SJCRH30 (cell line): ENCODE data around the gene SLC6A3. TPM values are rescaled to one million over a fixed set of nuclear protein-coding genes. Genes with fewer than 3 reads are reported as not detected.

Experiments used
- DNase-seq, 2 experiments: peaks; one replicate each; pipeline ENCODE4 v3.0.0-alpha.2; 2015 to 2020
- H3K27ac ChIP-seq: fragments of 250-450 bp; sonication (Bioruptor Pico); 2 replicates; pipeline ENCODE4 v1.5.1; 2020; ENCODE audit warnings: mild to moderate bottlenecking, moderate library complexity
- H3K27me3 ChIP-seq: fragments of 250-450 bp; sonication (Bioruptor Pico); 2 replicates; pipeline ENCODE4 v1.5.1; 2020; ENCODE audit warnings: mild to moderate bottlenecking, moderate library complexity
- H3K36me3 ChIP-seq: fragments of 250-450 bp; sonication (Bioruptor Pico); 2 replicates; pipeline ENCODE4 v1.5.1; 2020; ENCODE audit warnings: mild to moderate bottlenecking, moderate library complexity
- H3K4me1 ChIP-seq: fragments of 250-450 bp; sonication (Bioruptor Pico); 2 replicates; pipeline ENCODE4 v1.5.1; 2020; ENCODE audit warnings: mild to moderate bottlenecking, moderate library complexity
- H3K4me3 ChIP-seq: fragments of 250-450 bp; sonication (Bioruptor Pico); 2 replicates; pipeline ENCODE4 v1.5.1; 2020; ENCODE audit warnings: mild to moderate bottlenecking, moderate library complexity
- H3K9me3 ChIP-seq: fragments of 250-450 bp; sonication (Bioruptor Pico); replicated peaks from 2 replicates; pipeline ENCODE4 v1.5.1; 2020; ENCODE audit warnings: mild to moderate bottlenecking, moderate library complexity
- total RNA-seq: library from RNA; depleted of rRNA; stranded (reverse); fragments of >200 nt; shearing (Covaris generic); gene quantifications from 2 replicates; pipeline ENCODE4 v1.2.3, GENCODE V29; 2014

Gene SLC6A3
- total RNA-seq, 1 experiment from 2014 or later, result 0.04 TPM

- no peak for DNase-seq
- H3K27ac ChIP-seq, result no peak overlapping the region
- no peaks in the 10 kb centered on the region for H3K27me3 ChIP-seq
- H3K4me3 ChIP-seq, result no peak overlapping the region
- no peaks in the 10 kb centered on the region for H3K4me1 ChIP-seq
- H3K36me3 ChIP-seq, result no peaks in the 10 kb centered on the region
- H3K9me3 ChIP-seq, result no peaks in the 10 kb centered on the region
Measured at GRCh38 chr5:1417586-1418225, 27.5 kb downstream of the SLC6A3 start.

DNA sequence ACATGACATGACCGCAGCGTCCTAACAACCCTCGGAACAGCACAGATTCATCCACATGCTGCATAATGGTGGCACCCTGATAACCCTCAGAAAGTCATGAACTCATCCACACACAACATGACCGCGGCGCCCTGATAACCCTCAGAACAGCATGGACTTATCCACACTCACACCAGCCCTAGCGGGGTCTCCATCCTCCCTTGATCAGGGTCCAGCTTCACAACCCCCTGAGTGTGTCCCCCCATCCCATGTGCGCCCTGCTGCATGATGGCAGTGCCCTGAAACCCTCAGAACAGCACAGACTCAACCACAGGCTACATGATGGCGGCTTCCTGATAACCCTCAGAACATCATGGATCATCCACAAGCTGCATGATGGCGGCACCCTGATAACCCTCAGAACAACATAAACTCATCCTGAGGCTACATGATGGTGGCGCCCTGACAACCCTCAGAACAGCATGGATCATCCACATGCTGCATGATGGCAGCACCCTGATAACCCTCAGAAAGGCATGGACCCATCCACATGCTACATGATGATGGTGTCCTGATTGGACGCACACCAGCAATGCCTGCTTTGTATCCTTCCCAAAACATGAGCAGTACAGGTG is 28.3 kb downstream of the SLC6A3 start:
- Histone ChIP-seq H3K4me1 (no peaks in the 10 kb centered on the region), H3K4me3 (no peak overlapping the region), H3K9me3 (no peaks in the 10 kb centered on the region), H3K27ac (no peak overlapping the region), H3K36me3 (no peaks in the 10 kb centered on the region), H3K27me3 (no peaks in the 10 kb centered on the region)
- no peak for DNase-seq

DNA sequence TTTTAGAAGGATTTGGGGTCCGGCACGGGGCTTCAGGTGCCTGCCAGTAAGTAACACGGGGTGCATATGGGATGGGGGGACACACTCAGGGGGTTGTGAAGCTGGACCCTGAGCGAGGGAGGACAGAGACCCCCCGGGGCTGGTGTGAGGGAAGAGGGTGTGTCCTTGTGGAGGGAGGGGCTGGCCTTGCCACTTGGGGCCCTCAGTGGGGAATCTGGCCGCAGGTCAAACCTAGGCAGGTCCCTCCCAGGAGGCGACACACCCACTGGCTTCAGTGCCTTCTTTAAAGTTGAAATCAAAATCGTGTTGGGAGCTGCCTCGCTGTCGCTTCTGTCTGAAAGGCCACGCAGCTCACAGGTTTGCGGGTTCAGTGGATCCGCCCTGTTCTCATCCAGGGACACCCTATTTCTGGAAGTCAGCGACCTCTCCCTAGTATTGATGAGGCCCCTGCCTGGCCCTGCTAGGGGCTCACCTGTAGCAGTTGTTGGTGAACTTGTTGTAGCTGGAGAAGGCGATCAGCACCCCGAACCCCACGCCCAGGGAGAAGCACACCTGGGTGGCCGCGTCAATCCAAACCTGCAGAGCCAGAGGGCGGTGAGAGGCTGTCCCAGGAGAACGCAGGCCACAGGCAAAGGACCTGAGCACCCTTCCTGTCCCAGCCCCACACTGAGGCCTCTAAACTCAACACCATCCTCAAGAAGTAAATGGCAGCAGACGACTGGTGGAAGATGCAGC is 29.4 kb downstream of the SLC6A3 start:
- no peak for DNase-seq
- H3K27me3 ChIP-seq, result no peaks in the 10 kb centered on the region

DNA sequence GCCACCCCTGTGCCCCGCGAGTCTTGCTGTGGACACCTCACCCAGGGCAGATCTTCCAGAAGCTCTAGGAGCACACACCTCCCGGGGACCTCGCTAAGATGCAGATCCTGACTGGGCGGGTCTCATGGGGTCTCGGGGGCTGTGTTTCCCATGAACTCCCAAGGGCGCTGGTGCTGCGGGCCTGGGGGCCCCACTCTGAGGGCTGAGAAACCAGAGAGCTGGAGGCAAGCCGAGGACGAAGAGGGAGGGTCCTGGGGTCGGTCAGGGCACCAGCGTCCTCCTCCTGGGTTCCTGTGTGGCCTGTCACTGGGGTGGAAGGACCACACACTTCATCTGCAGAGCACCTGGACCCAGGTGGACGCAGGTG is 30.2 kb downstream of the SLC6A3 start:
- Histone ChIP-seq H3K27me3 (no peaks in the 10 kb centered on the region), H3K27ac (no peak overlapping the region), H3K9me3 (no peaks in the 10 kb centered on the region), H3K4me1 (no peaks in the 10 kb centered on the region), H3K4me3 (no peak overlapping the region), H3K36me3 (no peaks in the 10 kb centered on the region)
- no peak for DNase-seq

More for the DNA sequence above, 29.4 kb downstream of the SLC6A3 start:
- Histone ChIP-seq H3K4me3 (no peak overlapping the region), H3K4me1 (no peaks in the 10 kb centered on the region), H3K9me3 (no peaks in the 10 kb centered on the region), H3K27ac (no peak overlapping the region), H3K36me3 (no peaks in the 10 kb centered on the region)

GRCh38 chr5:1414311-1415058 is 30.8 kb downstream of the SLC6A3 start:
- Histone ChIP-seq H3K9me3 (no peaks in the 10 kb centered on the region), H3K4me3 (no peak overlapping the region), H3K27me3 (no peaks in the 10 kb centered on the region), H3K36me3 (no peaks in the 10 kb centered on the region), H3K27ac (no peak overlapping the region), H3K4me1 (no peaks in the 10 kb centered on the region)
- peak in 1 of 2 experiments; percentile 11 for DNase-seq

- no peak for DNase-seq
- no peaks in the 10 kb centered on the region for H3K36me3 ChIP-seq
- H3K27me3 ChIP-seq, result no peaks in the 10 kb centered on the region
- no peak overlapping the region for H3K27ac ChIP-seq
- no peak overlapping the region for H3K4me3 ChIP-seq
- no peaks in the 10 kb centered on the region for H3K9me3 ChIP-seq
- no peaks in the 10 kb centered on the region for H3K4me1 ChIP-seq
Measured at GRCh38 chr5:1413611-1414241, 31.5 kb downstream of the SLC6A3 start.

DNA sequence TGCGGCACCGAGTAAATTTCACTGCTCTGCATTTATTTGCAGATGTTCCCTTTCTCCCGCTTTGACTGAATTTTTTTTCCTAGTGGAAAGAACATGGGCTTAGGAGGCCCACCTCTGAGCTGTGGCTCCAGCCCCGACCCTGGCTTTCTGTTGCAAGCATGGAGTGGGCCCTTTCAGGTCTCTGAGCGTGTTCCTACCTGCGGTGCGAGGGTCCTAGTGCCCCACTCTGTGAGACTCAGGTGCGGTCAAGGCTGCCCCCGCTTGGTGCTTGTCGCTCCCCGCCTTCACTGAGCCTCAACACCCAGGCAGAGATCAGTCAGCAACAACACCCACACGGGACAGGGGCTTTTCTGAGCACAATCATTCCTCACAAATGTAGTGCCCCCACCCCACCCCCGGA is 32.0 kb downstream of the SLC6A3 start:
- Histone ChIP-seq H3K27ac (no peak overlapping the region), H3K9me3 (no peaks in the 10 kb centered on the region), H3K4me3 (no peak overlapping the region), H3K4me1 (no peaks in the 10 kb centered on the region), H3K27me3 (no peaks in the 10 kb centered on the region), H3K36me3 (no peaks in the 10 kb centered on the region)
- DNase-seq, result no peak

- Histone ChIP-seq H3K27ac (no peak overlapping the region), H3K27me3 (no peaks in the 10 kb centered on the region), H3K4me1 (no peaks in the 10 kb centered on the region), H3K36me3 (no peaks in the 10 kb centered on the region), H3K9me3 (no peaks in the 10 kb centered on the region), H3K4me3 (no peak overlapping the region)
- DNase-seq, result no peak
Measured at GRCh38 chr5:1412621-1413020, 32.6 kb downstream of the SLC6A3 start.

- H3K27me3 ChIP-seq, result no peaks in the 10 kb centered on the region
- no peaks in the 10 kb centered on the region for H3K36me3 ChIP-seq
- no peaks in the 10 kb centered on the region for H3K4me1 ChIP-seq
- no peaks in the 10 kb centered on the region for H3K9me3 ChIP-seq
- H3K27ac ChIP-seq, result no peak overlapping the region
- no peak for DNase-seq
- no peak overlapping the region for H3K4me3 ChIP-seq
Measured at GRCh38 chr5:1412163-1412562, 33.1 kb downstream of the SLC6A3 start.

- Histone ChIP-seq H3K36me3 (no peaks in the 10 kb centered on the region), H3K9me3 (no peaks in the 10 kb centered on the region), H3K27me3 (no peaks in the 10 kb centered on the region), H3K4me3 (no peak overlapping the region), H3K27ac (no peak overlapping the region), H3K4me1 (no peaks in the 10 kb centered on the region)
- no peak for DNase-seq
Measured at GRCh38 chr5:1411099-1411498, 34.1 kb downstream of the SLC6A3 start.

DNA sequence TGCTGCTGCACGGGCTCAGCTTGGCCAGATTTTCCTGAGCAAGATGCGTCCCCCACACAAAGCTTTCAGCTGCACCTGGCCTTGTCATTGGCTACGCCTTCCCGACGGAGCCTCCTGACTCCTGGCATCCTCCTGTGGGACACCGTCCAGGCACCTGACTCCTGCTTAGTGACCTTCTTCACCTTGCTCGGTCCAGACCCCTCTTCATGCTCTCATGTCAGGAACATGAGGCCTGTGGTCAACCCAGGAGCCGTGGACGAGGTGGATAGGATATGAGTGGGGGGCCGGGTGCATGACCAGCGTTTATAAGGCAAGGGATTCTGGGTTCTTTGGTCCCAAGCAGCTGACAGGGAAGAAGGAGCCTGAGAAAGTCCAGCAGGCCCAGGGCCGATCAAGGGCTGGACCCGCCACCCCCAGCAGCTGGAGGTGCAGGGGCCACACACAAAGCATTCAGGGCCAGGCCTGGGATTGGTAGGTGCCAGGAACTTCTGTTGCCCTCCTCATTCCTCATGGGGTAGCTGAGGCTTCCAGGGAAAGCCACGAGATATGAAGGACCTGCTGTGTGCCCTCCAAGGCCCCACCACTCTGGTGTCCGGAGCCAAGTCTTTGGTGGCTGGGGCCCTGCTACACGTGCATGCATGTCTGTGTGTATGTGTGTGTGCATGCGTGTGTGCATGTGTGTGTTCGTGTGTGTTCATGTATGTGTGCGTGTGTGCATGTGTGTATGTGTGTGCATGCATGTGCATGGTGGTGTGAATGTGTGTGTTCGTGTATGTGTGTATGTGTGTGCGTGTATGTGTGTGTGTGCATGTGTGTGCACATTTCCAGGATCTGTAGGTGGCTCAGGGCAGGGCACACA is 34.9 kb downstream of the SLC6A3 start:
- H3K27me3 ChIP-seq, result no peaks in the 10 kb centered on the region
- no peak overlapping the region for H3K27ac ChIP-seq
- no peak overlapping the region for H3K4me3 ChIP-seq
- no peaks in the 10 kb centered on the region for H3K36me3 ChIP-seq
- H3K9me3 ChIP-seq, result no peaks in the 10 kb centered on the region
- H3K4me1 ChIP-seq, result no peaks in the 10 kb centered on the region
- no peak for DNase-seq

- Histone ChIP-seq H3K9me3 (no peaks in the 10 kb centered on the region), H3K36me3 (no peaks in the 10 kb centered on the region), H3K4me3 (no peak overlapping the region), H3K4me1 (no peaks in the 10 kb centered on the region), H3K27ac (no peak overlapping the region), H3K27me3 (no peaks in the 10 kb centered on the region)
- DNase-seq, result peak; percentile 27 to 34
Measured at GRCh38 chr5:1409381-1410110, 35.7 kb downstream of the SLC6A3 start.
